Inferior parietal cortex (tissue), 1 donor: ENCODE results near the gene SUSD1.

Experiments used
- DNase-seq: peaks from one replicate; pipeline ENCODE4 v3.0.0-alpha.2; 2016; ENCODE audit errors: extremely low spot score

The SUSD1 gene

DNA sequence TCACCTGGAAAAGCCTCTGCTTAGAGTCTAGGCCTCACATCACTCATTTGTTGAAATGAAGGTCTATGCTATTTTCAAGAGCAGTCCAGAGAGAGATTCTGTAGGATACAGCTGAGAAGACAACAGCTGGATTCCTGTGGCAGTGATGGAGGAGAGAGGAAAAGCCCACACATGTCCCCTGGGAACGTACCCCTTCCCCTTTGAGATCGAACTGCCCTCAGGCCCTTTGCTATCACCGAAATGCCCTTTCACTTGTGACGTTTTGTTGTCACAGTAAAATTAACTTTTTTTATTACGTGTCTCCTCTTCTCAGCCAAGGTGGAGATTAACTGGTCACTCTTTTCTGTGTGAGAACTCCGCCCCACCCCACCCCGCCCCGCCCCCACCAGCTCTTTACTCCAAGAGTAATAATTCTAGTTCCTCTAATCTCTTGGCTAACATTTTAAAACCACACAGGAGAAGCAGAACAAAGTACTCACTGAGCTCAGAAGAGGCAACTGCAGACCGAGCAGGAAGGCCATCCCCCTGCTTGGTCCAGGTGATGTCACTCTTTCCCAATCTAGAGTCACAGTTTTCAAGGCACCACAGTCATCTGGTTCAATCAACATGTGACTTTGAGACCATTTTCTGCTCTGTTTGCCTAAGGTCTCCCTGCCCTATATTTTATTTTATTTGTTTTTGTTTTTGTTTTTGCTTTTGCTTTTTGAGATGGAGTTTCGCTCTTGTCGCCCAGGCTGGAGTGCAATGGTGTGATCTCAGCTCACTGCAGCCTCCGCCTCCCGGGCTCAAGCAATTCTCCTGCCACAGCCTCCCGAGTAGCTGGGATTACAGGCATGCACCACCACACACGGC, 105.6 kb downstream of the SUSD1 start:
- no peak for DNase-seq

DNA sequence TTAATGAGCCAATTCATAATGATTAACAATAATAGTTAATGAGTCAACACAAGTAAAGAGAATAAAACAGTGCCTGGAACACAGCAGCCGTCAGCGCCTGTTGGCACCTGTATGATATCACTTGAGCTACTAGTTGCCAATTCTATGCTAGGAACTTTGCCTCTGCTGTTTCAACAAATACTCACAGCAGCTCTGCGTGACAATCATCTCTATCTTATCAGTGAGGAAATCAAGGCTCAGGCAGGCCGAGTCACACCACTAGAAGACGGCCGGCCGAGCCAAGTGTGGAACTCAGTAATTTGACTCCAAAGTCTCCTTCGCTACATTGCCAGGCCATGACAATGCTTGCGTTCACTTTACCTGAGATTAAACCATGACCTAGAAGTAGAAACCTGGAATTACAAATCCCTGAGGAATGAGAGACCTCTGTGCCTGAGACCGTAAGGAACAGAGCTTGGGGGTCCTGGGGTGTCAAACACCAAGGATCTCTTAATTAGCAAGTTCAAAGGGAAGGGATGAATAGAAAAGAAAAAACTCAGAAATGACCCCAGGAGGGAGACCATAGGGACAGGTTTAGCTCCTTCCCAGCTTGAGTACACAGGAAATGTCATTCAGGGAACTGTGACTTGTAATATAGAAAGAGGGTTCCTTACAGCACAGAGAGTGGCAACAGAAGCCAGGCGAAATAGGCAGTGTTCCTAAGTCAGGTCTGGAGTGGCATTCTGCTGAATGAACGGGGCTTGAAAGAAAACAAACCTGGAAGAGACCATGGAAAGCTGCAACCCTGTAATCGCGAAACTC, 109.1 kb downstream of the SUSD1 start:
- no peak for DNase-seq

DNA sequence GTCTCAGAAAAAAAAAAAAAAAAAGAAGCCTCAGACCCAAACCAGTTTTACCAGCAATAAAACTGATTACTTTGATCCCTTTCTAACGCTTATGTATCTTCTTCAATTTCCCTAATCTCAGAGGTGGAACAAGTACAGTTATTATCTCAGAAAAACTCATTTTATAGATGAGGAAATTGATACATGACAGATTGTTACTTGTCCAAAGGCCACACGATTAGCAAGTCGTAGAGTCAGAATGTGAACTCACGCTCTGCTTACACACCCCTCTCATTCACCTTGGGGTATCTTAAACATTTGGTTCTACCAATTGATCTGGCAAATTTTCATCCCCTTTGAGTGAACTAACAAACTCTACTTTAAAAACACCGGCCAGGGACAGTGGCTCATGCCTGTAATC, 110.2 kb downstream of the SUSD1 start:
- DNase-seq: no peak

DNA sequence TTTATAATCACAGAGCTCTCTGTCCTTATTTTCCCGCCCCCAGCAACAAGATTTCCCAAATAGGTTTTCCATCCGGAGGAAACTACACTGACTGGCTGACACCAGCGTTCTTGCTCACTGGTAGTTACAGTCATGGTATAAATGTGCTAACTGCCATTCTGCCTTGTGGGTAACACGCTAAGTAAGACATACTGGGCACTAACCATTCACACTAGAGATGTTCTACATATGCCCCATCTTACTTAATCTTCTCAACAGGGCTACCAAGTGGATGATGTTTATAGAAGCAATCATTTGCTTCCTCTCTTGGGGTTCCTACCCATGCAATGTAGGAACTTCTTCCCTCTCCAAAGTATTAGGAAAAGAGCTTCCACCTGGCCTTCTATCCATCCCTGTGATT, 111.5 kb downstream of the SUSD1 start:
- DNase-seq: no peak

DNA sequence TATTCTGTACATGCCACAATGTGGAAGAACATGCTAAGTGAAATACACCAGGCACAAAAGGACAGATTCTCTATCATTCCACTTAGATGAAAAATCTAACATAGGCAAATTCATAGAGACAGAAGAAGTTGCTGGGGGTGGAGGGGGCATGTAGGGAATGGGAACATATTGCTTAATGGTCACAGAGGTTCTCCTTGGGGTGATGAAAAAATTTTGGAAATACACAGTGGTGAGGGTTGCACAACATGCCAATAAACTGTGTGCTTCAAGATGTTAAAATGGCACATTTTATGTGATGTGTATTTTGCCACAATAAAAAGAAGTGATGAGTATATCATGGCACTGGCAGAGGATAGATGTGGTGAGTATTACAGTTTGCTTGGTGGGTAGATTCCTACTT, 111.9 kb downstream of the SUSD1 start:
- no peak for DNase-seq

DNA sequence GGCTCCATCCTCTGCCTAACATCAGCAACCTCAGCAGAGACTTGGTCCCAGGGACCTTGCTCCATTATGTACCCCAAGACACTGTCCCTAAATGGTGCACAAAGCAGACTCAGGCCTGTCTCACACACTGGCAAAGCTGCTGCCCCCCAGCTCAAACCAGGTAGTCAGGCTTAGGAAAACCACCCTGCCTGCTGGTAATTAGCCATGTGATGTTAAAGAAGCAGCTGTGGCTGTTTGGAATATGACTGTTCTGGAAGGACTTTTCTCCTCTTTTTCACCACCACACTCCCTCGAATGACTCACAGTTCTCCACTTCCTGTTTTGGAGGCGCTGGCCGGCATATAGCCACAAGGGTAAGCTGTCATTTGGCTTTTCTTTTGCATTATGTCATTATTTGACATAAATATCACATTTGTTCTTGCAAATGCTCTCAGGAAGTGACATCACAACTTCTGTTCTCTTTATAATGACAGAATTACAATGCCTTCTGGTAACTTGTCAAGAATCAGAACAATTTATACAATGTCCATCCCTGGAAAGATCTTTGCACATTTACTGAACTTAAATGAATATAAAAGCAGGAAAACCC, 113.9 kb downstream of the SUSD1 start:
- peak; percentile 51 for DNase-seq

DNA sequence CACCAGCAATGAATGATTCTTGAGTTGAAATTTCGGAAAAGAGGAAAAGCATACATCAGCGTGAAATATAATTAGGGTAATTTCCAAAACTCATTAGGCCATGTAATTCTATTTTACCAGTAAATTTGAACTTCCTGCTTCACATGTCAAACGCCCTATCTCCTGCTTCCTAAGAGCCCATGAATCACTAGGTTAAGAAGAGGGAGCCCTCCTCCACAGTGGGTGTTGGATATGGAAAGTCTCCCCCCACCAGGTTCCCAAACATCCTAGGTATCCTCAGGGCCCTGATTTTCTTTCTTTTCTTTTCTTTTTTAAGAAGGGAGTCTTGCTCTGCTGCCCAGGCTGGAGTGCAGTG, 115.2 kb downstream of the SUSD1 start:
- DNase-seq: no peak

DNA sequence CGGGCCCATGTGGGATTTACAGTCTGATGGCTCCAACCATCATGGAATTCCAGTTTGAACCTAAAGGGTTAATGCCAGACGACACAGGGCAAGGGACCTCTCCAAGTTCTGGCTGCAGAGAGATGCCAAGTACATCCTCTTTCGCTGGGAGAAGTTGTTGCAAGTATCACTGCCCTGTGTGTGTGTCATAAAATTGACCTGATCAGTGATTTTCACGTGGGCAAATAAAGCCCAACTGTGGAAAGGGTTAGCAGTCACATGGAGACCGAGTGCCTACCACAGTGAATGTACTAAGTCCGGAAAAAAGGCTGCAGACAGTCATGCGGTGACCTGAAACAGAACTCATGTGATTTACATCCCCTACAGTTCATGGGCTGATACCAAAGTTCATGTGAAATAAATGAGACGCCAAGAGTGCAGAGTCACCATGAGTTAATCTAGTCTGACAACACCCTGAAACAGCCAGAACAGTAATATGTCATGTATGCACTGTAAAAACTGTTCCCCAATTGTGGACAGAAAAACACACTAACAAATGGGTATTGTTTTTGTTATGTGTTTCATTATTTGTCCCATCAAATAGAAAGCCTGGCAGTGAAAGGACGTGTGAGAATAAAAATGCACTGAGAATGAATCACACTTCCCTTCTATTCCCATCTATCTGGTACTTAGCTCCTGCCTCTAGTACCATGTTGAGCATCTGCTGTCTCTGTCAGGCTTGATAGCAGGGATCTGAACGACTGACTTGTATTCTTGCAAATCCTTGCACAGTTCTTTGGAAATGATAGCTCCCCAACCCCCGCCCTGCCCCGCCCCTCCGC, 115.7 kb downstream of the SUSD1 start:
- DNase-seq: peak; percentile 35

DNA sequence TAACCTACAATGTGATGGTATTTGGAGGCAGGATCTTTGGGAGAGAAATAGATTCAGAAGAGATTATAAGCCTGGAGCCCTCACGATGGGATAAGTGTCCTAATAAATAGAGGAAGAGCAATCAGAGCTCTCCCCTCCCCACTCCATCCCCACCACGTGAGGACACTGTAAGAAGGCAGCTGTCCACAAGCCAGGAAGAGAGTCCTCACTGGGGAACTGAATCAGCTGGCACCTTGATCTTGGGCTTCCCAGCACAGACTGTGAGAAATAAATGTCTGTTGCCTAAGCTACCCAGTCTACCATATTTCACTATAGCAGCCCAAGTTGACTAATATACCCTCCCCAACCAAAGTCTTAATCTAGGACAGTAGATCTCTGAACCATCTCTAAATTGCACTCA, 118.1 kb downstream of the SUSD1 start:
- DNase-seq: no peak

DNA sequence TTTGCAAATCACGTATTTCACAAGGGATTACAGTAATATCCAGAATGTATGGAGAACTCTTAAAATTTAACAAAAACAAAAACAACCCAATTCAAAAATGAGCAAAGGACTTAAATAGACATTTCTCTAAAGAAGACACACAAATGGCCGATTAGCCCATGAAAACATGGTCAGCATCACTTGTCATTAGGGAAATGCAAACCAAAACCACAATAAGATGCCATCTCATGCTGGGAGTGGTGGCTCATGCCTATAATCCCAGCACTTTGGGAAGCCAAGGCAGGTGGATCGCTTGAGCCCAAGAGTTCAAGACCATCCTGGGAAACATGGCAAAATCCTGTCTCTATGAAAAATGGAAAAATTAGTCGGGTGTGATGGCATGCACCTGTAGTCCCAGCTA, 120.2 kb downstream of the SUSD1 start:
- DNase-seq: no peak

DNA sequence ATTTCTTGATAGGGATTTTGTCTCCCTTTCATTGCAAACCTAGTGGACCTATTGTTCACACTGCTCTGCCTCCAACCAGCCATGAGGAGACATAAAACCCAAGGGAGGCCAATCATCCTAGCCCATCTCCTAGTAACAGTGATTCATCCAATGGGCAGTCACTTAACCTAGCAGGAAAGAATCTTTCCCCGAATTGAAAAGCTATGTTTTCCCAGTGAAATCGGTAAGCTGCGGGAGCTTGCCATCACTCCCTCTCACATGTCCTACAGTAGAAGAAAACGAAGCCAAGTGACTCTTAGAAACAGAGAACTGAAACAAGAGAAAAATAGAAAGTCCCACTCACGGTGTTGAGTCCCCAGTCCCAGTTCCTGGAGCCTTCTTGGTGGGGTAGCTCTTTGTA, 123.3 kb downstream of the SUSD1 start:
- no peak for DNase-seq

DNA sequence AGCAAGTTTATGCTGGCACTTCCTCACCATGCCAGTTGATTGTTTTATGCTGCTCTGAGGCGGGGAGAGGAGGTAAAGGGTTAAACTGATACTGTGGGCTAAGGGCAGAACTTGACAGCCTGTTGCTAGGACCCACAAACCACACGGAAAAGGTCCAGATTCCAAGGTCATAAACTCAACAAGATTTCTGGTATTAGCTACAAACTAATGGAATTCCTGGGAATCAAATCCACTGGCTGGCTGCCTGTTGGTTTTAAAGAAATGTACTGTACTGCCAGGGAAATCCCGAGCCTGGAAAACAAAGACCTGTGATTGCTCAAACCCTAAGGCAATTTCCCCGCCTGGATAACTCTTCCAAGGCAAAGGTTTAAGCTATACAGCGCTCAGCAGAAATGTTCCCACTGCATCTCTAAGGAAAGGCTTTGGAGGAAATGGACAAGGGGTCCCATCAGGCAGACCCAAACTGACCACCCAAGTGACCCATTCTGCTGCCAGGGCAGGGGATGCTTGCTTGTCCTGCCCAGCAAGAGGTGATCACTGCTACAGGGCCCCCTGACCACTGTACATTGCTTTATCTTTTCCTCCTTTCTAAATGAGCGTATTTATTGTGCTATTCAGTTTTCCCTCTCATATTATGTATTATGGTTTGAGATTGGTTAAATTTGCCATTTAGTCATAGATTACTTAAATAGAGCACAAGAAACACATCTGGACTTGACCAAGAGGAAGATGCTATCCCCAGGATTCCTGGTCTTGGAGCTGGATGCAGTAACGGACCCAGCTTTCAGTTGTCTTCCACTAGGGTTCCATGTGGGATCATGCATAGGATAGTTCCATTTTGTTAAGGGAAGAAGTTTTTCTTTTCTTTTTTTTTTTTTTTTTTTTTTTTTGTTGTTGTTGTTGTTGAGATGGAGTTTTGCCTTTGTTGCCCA, 124.3 kb downstream of the SUSD1 start:
- DNase-seq: no peak

DNA sequence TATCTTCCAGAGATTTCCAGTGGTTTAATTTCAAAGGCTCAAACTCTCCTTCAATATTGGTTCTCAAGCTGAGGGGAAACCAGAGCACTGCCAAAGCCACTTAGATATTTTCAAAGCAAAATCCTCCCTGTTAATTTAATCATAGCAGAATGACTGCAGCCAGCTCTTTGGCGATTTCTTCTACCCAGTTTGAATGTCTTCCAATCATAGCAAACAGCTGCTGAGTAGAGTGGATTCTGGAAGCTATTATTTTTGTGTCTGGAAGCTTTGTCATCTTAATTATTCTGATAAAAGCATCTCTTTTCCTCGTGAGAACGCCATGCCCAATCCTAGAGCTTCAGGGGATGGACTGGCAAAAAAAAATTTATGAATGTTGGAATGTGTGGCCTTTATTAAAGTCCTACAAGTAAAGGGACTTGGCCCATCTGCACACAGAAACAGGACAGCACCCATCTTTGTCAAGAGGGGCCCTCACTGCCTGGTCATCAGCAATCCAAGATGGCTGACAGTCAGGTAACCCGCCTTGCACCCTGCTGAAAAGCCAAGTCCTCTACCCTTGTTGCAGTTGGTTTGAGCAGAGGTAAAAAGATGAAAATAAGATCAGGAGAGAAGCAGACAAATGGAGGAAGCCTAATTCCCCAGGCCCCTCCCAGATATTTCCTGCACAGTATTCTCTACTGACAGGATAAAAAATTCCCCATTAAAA, 125.1 kb downstream of the SUSD1 start:
- no peak for DNase-seq

DNA sequence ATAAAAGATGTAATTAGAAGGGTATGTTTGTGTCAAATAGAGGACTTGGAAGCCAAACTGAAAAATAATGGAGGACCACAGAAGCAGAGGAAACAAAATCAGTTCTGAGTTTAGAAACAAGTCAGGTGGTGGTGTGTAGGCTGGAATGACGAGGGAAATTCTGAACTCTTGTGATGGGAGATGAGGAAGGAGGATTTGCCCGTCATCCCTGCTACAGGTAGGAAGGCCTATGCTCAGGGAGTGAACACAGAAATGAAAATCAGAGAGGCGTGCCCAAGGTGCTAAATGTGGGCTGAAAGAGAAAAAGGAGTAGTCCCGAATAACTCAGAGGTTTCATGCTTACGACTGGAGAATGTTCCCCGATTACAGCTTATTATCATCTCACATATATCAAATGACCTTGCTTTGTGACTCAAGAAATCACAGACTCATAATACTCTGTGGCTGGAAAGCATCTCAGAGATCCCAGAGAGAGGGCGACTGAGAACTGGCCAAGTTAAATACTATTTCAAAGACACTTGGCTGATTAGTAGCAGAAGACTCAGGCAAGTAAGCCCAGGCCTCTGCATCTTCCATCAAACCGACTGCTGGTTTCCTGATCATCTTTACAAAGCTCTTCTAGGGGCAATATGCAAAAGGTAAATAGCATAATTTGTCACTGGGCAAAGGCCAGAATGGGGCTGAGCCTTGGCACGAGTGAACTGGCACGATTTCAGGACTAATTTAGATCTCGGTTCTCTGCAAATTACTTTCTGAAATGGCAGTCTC, 126.0 kb downstream of the SUSD1 start:
- DNase-seq: no peak

DNA sequence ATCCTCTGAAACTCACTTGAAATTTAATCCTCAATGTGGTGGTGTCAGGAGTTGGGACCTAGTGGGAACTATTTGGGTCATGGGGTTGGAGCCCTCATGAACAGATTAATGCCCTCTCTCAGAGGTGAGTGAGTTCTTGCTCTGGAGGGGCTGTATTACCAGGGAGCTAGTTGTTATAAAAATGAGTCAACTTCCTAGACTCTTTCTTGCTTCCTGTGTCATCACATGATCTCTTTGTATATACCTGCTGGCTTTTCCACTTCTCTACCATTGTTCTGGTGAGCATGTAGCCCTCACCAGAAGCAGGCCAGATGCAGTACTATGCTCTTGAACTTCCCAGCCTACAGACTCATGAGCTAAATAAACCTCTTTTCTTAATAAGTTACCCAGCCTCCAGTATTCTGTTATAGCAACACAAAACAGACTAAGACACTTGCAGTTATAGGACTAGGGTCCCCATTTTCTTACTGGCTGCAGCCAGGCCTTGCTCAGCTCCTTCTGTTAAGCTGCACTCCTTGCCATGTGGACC, 127.5 kb downstream of the SUSD1 start:
- no peak for DNase-seq

DNA sequence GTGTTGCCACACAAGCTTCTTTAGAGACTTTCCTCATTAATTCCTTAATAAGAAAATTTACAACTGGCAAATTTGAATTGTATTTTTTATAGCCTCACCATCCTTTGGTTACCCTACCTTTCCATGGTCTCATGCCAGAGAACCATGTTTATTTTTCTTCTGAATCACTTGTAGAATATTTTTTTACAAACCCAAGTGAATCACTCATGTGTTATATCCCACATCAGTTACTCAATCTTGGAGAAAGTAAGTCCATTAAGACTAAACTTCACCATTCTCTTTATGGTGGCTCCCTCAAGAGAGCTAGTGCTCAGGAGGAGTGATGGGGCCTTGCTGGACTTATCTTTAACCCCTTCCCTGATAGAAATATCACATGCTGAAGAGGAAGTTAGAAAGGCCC, 128.9 kb downstream of the SUSD1 start:
- DNase-seq: no peak

DNA sequence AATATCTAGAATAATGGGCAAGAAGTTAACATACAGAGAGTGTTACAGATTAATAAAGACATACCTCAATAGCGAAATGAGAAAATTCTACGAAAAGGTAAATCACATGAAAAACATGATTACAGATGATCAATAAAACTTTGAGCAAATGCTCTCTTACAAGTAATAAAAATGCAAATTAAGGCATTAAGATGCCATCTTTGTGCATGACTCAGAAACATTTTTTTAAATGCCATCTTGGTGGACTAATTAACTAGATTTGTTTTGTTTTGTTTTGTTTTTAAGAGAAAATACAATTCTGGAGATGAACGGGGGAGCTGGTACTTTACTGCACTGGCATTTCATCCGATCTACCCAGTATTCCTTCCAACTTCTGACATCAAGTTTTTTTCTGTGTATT, 130.2 kb downstream of the SUSD1 start:
- DNase-seq: no peak

DNA sequence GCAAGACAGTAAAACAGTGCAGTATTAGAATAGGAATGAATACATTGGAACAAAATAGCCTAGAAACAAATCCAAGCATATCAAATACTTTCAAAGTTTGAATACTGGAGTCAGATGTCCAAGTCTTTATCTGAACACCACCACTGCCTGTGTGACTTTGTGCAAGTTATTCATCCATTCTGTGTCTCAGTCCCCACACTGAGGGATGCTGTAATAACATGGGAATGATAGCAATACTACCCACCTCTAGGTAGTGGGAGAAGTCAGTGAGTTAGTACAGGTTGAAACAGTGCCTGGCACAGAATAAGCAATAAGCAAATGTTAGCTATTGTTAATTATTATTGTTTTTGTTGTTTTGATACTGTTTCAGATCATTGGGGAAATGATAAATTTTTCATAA, 130.9 kb downstream of the SUSD1 start:
- no peak for DNase-seq

DNA sequence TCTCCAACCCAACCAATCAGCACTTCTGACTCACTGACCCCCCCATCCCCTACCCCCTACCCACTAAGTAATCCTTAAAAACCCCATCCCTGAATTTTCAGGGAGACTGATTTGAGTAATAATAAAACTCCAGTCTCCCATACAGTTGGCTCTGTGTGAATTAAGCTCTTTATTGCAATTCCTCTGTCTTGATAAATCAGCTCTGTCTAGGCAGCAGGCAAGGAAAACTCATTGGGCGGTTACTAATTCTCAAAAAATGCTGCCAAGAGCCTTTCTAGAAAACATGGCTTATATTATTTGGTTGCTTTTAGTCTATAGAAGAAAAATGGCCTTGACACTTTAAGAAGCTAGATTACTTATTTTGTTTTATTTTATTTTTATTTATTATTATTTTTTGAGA, 131.7 kb downstream of the SUSD1 start:
- no peak for DNase-seq
